NT2/D1 (cell line): Measurements from ENCODE around the gene PIM2.

Experiments
- DNase-seq: peaks from one replicate; pipeline ENCODE4 v3.0.0-alpha.2; 2011; ENCODE audit warnings: low read depth, low spot score
- H3K27me3 ChIP-seq: 2 replicates; pipeline ENCODE4 v1.6.0; 2011; ENCODE audit warnings: mild to moderate bottlenecking; ENCODE audit not compliant: insufficient read length, insufficient read depth
- H3K36me3 ChIP-seq: 2 replicates; pipeline ENCODE4 v1.6.1; 2011; ENCODE audit warnings: mild to moderate bottlenecking, low read length, mixed read lengths; ENCODE audit not compliant: insufficient read depth, insufficient read length
- H3K4me1 ChIP-seq: 2 replicates; pipeline ENCODE4 v1.5.1; 2011; ENCODE audit not compliant: insufficient read depth, insufficient read length
- H3K4me3 ChIP-seq: 2 replicates; pipeline ENCODE4 v1.5.1; 2011; ENCODE audit warnings: low read depth; ENCODE audit not compliant: insufficient read length
- H3K9ac ChIP-seq: 2 replicates; pipeline ENCODE4 v1.6.0; 2011; ENCODE audit warnings: low read depth; ENCODE audit not compliant: insufficient read length
- H3K9me3 ChIP-seq: 2 replicates; pipeline ENCODE4 v1.5.1; 2011; ENCODE audit warnings: mild to moderate bottlenecking, low read length; ENCODE audit not compliant: insufficient read depth
- SUZ12 ChIP-seq: IDR thresholded peaks from 2 replicates; pipeline ENCODE4 v1.6.1; 2011; ENCODE audit not compliant: insufficient read length, insufficient read depth; ENCODE audit errors: extremely low read depth
- YY1 ChIP-seq: IDR thresholded peaks from 2 replicates; pipeline ENCODE4 v1.6.1; 2011; ENCODE audit not compliant: insufficient read length, insufficient read depth
- ZNF274 ChIP-seq: IDR thresholded peaks from 2 replicates; pipeline ENCODE4 v1.6.1; 2011; ENCODE audit warnings: mild to moderate bottlenecking, low read depth, low read length

The PIM2 gene

DNA sequence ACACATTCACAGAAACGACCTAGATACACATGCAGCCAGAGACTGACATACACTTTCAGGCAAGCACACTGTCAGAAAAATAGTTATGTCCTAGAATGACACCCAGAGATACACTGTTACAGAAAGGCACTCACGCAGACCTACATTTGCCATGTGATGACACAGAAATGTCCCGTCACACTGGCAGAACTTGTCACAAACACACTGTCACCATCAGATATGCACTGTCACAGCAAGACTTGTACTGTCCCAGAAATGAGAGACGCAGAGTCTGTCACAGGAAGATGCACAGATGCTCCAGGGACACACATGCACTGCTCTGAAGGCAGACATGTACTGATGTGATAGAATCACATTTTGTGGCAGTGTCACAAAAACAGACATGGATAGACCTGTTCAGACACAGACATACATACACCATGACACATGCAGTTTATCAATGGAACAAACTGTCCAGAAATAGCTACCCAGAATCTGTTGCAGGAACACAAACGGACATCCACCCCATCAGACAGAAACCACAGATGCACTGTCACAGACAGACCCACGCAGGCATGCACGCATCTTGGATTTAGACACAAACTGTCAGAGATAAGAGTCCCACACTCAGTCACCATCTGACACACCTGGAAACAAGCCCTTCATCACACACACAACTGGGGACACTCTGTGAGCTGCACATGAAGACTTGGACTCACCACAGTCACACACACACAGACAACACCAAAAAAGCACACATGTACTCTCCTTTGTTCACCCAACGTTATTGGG lies 1.3 kb upstream of the PIM2 start:
- peaks cover 5% of the 10 kb centered on the region for H3K4me1 ChIP-seq
- DNase-seq = no peak
- peak overlapping the region; percentile 86 for H3K9ac ChIP-seq
- peak overlapping the region; percentile 96 for H3K4me3 ChIP-seq
- H3K27me3 ChIP-seq = no peaks in the 10 kb centered on the region
- H3K9me3 ChIP-seq = no peaks in the 10 kb centered on the region
- no peak for TF ChIP-seq SUZ12
- H3K36me3 ChIP-seq = peaks cover 43% of the 10 kb centered on the region

DNA sequence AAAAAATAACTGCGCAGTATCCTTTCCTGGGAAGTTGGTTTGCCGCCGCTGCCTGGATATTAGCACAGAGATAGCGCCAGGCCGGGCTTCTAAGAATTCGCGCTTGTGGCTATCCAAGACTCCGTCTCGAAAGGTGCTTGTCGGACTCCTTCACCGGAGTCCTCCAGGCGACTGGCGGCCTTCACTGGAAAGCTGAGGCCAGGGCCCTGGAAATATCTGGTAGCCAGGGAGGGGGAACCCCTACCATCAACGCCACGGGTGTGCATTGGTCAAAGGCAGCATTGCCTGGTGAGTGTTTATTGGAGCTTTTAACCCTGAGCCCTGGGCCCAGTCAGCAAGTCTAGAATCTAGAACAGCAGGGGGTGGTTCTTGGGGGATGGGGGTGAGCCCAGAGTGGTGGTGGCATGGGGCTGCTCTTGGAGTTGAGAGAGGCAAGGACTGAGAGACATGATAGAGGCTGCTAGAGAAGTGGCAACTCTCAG lies 577 bp upstream of the PIM2 start:
- H3K27me3 ChIP-seq = no peaks in the 10 kb centered on the region
- no peak for DNase-seq
- peaks cover 46% of the 10 kb centered on the region for H3K36me3 ChIP-seq
- H3K4me3 ChIP-seq = peak overlapping the region; percentile 96
- TF ChIP-seq SUZ12 (no peak), YY1 (no peak), ZNF274 (no peak)
- peaks cover 5% of the 10 kb centered on the region for H3K4me1 ChIP-seq
- peak overlapping the region; percentile 86 for H3K9ac ChIP-seq
- no peaks in the 10 kb centered on the region for H3K9me3 ChIP-seq

DNA sequence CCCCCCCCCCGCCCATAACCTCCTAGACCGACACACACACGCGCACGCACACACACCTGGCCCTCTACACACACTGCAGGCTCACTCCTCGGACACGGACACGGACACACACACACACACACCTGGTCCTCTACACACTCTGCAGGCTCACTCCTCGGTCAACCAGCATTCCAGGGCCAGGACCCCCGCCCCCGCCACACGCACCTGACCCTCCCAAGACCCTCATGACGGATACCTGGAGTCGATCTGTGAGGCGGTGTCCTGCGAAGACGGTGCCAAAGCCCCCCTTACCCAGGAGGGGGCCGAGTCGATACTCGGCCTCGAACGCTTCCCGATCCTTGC lies 552 bp downstream of the PIM2 start:
- H3K9ac ChIP-seq = peak overlapping the region; percentile 96
- H3K4me3 ChIP-seq = peak overlapping the region; percentile 96
- peaks cover 46% of the 10 kb centered on the region for H3K36me3 ChIP-seq
- no peaks in the 10 kb centered on the region for H3K27me3 ChIP-seq
- TF ChIP-seq YY1 (no peak), SUZ12 (no peak), ZNF274 (no peak)
- H3K4me1 ChIP-seq = peaks cover 5% of the 10 kb centered on the region
- no peaks in the 10 kb centered on the region for H3K9me3 ChIP-seq
- DNase-seq = no peak

DNA sequence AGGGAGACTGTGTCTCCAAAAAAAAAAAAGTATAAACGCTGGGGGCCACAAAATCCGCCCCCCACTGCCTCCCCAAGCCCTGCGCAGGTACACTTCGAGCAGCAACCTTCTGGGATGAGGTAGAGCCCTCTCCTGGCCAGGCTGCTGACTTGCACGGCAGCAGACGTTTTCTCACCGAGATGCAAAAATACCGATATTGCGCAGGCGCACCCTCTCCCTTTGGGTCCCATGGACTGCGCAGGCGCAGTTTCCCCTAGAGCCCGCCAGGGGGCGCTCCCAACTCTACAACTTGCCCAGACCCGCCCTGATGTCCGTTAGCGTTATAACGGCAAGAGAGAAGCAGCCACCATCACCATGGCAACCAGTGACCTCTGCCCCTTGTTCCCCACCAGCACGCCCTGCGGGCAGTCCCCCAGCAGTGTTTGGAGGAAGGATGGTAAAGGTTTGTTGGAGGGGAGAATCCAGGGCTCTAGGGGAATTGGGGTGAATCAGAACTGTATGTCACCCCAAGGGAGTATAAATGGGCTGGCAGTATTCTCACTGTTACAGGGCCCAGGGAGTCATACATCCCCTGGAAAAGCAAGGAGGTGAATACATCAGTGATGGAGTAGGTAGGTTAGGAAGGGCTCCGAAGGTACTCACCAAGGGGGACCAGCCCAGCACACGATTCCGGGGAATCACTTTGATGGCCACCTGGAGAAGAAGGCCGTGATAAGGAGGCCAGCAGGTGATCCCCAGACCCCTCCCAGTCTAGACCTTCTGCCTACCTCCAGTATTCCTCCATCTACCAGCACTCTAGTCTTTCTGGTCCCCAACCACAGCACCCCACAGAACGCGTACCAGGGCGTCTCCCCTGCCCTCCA lies 1.5 kb downstream of the PIM2 start:
- no peak for DNase-seq
- H3K9ac ChIP-seq = peak overlapping the region; percentile 96
- peaks cover 43% of the 10 kb centered on the region for H3K36me3 ChIP-seq
- peak overlapping the region; percentile 96 for H3K4me3 ChIP-seq
- H3K4me1 ChIP-seq = peaks cover 7% of the 10 kb centered on the region
- no peaks in the 10 kb centered on the region for H3K27me3 ChIP-seq
- TF ChIP-seq SUZ12 = no peak
- no peak for TF ChIP-seq YY1
- TF ChIP-seq ZNF274 = no peak
- H3K9me3 ChIP-seq = no peaks in the 10 kb centered on the region

DNA sequence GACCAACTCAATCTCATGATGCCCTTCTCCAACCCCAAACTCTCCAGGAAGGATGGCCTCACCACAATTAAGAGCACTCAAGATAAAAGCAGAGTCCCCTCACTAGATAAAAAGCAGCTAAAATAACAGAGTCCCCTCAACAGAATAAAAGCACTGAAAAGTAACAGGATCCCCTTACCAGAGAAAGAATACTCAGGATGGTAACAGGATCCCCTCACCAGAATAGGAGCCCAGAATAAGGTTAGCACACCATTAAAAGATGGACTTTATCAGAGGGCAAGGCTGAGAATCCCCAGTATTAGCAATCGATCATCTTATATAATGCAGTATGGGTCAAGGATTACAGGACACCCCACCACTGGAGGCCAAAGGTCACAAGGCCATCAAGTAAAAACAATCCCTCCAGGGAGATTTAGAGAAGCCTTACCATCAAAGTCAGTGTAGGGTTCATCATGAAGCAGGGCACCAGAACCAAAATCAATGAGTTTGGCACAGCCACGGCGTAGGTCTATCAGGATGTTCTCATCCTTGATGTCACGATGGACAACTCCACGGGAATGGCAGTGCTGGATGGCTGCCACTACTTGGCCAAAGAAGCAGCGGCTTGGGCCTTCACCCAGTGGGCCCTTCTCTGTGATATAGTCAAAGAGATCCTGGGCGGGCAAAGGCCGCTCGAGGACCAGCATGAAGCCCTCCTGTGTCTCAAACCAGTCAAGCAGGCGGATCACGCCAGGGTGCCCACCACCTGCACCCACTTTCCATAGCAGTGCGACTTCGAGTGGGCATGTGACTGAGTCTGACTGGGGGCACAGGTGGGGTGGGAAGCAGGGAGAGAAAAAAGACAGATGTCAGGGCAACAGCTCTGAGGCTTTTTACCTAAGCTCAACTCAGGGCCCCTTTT lies 4.0 kb downstream of the PIM2 start:
- DNase-seq = no peak
- H3K9me3 ChIP-seq = no peaks in the 10 kb centered on the region
- H3K36me3 ChIP-seq = peaks cover 42% of the 10 kb centered on the region
- H3K4me3 ChIP-seq = no peak overlapping the region
- TF ChIP-seq SUZ12 (no peak), ZNF274 (no peak), YY1 (no peak)
- H3K4me1 ChIP-seq = peaks cover 2% of the 10 kb centered on the region
- H3K27me3 ChIP-seq = no peaks in the 10 kb centered on the region
- H3K9ac ChIP-seq = peak overlapping the region; percentile 45

DNA sequence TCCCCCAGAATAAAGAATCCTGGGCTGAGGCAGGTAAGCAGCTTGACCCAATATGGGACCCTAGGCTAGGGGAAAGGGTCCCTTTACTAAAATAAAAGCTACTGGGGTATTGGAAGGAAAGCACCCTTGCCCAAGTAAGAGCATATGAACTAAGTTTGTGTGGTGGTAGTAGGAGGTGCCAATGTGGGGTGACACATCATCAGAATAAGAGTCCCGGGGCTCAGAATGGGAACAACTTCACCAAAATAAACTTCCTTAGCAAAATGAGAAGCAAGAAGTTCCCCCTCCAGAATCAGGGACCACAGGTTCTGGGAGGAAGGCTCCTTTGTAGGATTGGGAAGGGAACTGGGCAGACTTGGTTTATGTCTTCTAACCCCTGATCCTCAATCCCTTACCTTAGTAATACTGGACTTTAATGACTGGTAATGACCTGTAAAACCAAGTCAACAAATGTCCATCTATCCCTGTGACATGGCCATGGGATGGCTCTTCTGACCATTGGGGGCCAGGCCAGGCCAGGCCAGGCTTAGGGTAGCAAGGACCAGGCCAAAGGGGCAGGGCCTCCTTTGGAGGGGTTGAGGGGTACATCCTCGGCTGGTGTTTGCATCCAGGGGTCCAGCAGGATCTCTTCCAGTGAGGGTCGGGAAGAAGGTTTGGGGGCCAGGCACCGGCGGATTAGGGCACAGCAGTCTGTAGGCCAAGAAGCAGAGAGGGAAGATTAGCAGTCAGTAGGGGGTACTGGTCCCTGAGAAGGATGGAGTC lies 5.0 kb downstream of the PIM2 start:
- no peaks in the 10 kb centered on the region for H3K27me3 ChIP-seq
- no peak overlapping the region for H3K9ac ChIP-seq
- H3K4me3 ChIP-seq = no peak overlapping the region
- TF ChIP-seq YY1 (no peak), ZNF274 (no peak), SUZ12 (no peak)
- no peak for DNase-seq
- no peaks in the 10 kb centered on the region for H3K9me3 ChIP-seq
- H3K4me1 ChIP-seq = peaks cover 5% of the 10 kb centered on the region
- peaks cover 48% of the 10 kb centered on the region for H3K36me3 ChIP-seq
